HEK293 (cell line): Measurements from ENCODE around the gene VEZT.

Source experiments
- CTCF ChIA-PET: fragments of 350-600 bp; formaldehyde crosslinking; extraction: SDS; loops from one replicate; lab custom pipeline; 2021; ENCODE audit warnings: antibody characterized with exemption; lab: Yijun Ruan, JAX
- POLR2A ChIA-PET: fragments of 300-600 bp; formaldehyde crosslinking; extraction: SDS; loops from one replicate; lab custom pipeline; 2020; ENCODE audit warnings: antibody characterized with exemption, inconsistent platforms; lab: Yijun Ruan, JAX
- H3K27ac ChIP-seq: fragments of 200-500 bp; sonication (Bioruptor generic); 2 replicates; pipeline ENCODE4 v1.5.1; 2014; ENCODE audit warnings: low read depth, low read length, control low read depth, inconsistent platforms; ENCODE audit errors: extremely low read depth
- H3K36me3 ChIP-seq, 2 experiments: fragments of 200-500 bp in 1 of 2; sonication (Bioruptor generic) in 1 of 2; 1 replicate in 1 of 2; 2 replicates in 1 of 2; pipeline ENCODE4 v1.5.1; 2014 to 2017; ENCODE audit warnings: inconsistent platforms in 2 of 2, low read length in 2 of 2; ENCODE audit not compliant: control insufficient read depth in 2 of 2, insufficient read depth in 1 of 2
- H3K4me1 ChIP-seq: fragments of 200-500 bp; sonication (Bioruptor generic); 2 replicates; pipeline ENCODE4 v1.5.1; 2014; ENCODE audit warnings: mild to moderate bottlenecking, low read length, inconsistent platforms; ENCODE audit not compliant: control insufficient read depth, insufficient read depth
- H3K4me3 ChIP-seq: 2 replicates; pipeline ENCODE4 v1.5.1; 2011; ENCODE audit warnings: low read depth, mild to moderate bottlenecking, control low read depth, low read length, moderate library complexity
- H3K9me3 ChIP-seq: fragments of 200-500 bp; sonication (Bioruptor generic); 2 replicates; pipeline ENCODE4 v1.5.1; 2014; ENCODE audit warnings: low read depth, low read length, inconsistent platforms; ENCODE audit not compliant: control insufficient read depth, insufficient read depth
- AEBP2 ChIP-seq: fragments of 450-650 bp; formaldehyde crosslinking; IDR thresholded peaks from 2 replicates; pipeline ENCODE4 v1.5.1; 2016; ENCODE audit warnings: missing biosample characterization, missing genetic modification characterization, borderline replicate concordance
- GLI4 ChIP-seq: fragments of 450-650 bp; formaldehyde crosslinking; IDR thresholded peaks from 2 replicates; pipeline ENCODE4 v1.5.1; 2016; ENCODE audit warnings: missing biosample characterization, missing genetic modification characterization
- KLF10 ChIP-seq: fragments of 450-650 bp; IDR thresholded peaks from 2 replicates; pipeline ENCODE4 v1.5.1; 2018; ENCODE audit warnings: missing biosample characterization, mild to moderate bottlenecking, missing genetic modification characterization
- KLF7 ChIP-seq: fragments of 450-650 bp; formaldehyde crosslinking; IDR thresholded peaks from 2 replicates; pipeline ENCODE4 v1.5.1; 2016; ENCODE audit warnings: missing biosample characterization, missing genetic modification characterization, borderline replicate concordance
- MEIS1 ChIP-seq: sonication (generic); formaldehyde crosslinking; IDR thresholded peaks from 2 replicates; pipeline ENCODE4 v1.8.1; 2022; ENCODE audit warnings: missing genetic modification reagents, mild to moderate bottlenecking, borderline replicate concordance
- SP3 ChIP-seq: fragments of 450-650 bp; formaldehyde crosslinking; IDR thresholded peaks from 2 replicates; pipeline ENCODE4 v1.5.1; 2016; ENCODE audit warnings: missing biosample characterization, missing genetic modification characterization
- WT1 ChIP-seq: fragments of 450-650 bp; formaldehyde crosslinking; IDR thresholded peaks from 2 replicates; pipeline ENCODE4 v1.5.1; 2016; ENCODE audit warnings: missing biosample characterization, missing genetic modification characterization
- YY2 ChIP-seq: fragments of 450-650 bp; formaldehyde crosslinking; IDR thresholded peaks from 2 replicates; pipeline ENCODE4 v1.5.1; 2016; ENCODE audit warnings: missing biosample characterization, missing genetic modification characterization
- ZBTB17 ChIP-seq: fragments of 450-650 bp; formaldehyde crosslinking; IDR thresholded peaks from 2 replicates; pipeline ENCODE4 v1.5.1; 2016; ENCODE audit warnings: missing biosample characterization, missing genetic modification characterization
- ZNF112 ChIP-seq: fragments of 450-650 bp; formaldehyde crosslinking; IDR thresholded peaks from 2 replicates; pipeline ENCODE4 v1.5.0; 2017; ENCODE audit warnings: missing biosample characterization, missing genetic modification characterization
- ZNF114 ChIP-seq: fragments of 450-650 bp; formaldehyde crosslinking; IDR thresholded peaks from 2 replicates; pipeline ENCODE4 v1.5.0; 2017; ENCODE audit warnings: missing biosample characterization, missing genetic modification characterization
- ZNF239 ChIP-seq: fragments of 450-650 bp; formaldehyde crosslinking; IDR thresholded peaks from 2 replicates; pipeline ENCODE4 v1.5.1; 2016; ENCODE audit warnings: missing biosample characterization, missing genetic modification characterization
- ZNF248 ChIP-seq: fragments of 450-650 bp; formaldehyde crosslinking; IDR thresholded peaks from 2 replicates; pipeline ENCODE4 v1.5.1; 2017; ENCODE audit warnings: missing biosample characterization, missing genetic modification characterization
- ZNF266 ChIP-seq: fragments of 450-650 bp; formaldehyde crosslinking; IDR thresholded peaks from 2 replicates; pipeline ENCODE4 v1.5.1; 2016; ENCODE audit warnings: missing biosample characterization, missing genetic modification characterization, low read depth
- ZNF354C ChIP-seq: fragments of 450-650 bp; formaldehyde crosslinking; IDR thresholded peaks from 2 replicates; pipeline ENCODE4 v1.5.1; 2016; ENCODE audit warnings: missing biosample characterization, missing genetic modification characterization, low read depth, borderline replicate concordance
- ZNF426 ChIP-seq: fragments of 450-650 bp; formaldehyde crosslinking; IDR thresholded peaks from 2 replicates; pipeline ENCODE4 v1.5.1; 2017; ENCODE audit warnings: missing biosample characterization, missing genetic modification characterization, mild to moderate bottlenecking, inconsistent platforms, moderate library complexity
- ZNF473 ChIP-seq: fragments of 450-650 bp; formaldehyde crosslinking; IDR thresholded peaks from 2 replicates; pipeline ENCODE4 v1.5.1; 2017; ENCODE audit warnings: missing biosample characterization, missing genetic modification characterization
- ZNF48 ChIP-seq: fragments of 450-650 bp; formaldehyde crosslinking; IDR thresholded peaks from 2 replicates; pipeline ENCODE4 v1.5.1; 2016; ENCODE audit warnings: missing biosample characterization, missing genetic modification characterization
- ZNF510 ChIP-seq: fragments of 450-650 bp; formaldehyde crosslinking; IDR thresholded peaks from 2 replicates; pipeline ENCODE4 v1.5.1; 2018; ENCODE audit warnings: mild to moderate bottlenecking, missing genetic modification characterization, missing biosample characterization; ENCODE audit not compliant: insufficient replicate concordance
- ZNF571 ChIP-seq: fragments of 450-650 bp; formaldehyde crosslinking; IDR thresholded peaks from 2 replicates; pipeline ENCODE4 v1.5.0; 2017; ENCODE audit warnings: missing biosample characterization, missing genetic modification characterization
- ZNF596 ChIP-seq: fragments of 450-650 bp; IDR thresholded peaks from 2 replicates; pipeline ENCODE4 v1.5.0; 2018; ENCODE audit warnings: missing biosample characterization, mild to moderate bottlenecking, missing genetic modification characterization, moderate library complexity
- ZNF610 ChIP-seq: fragments of 450-650 bp; formaldehyde crosslinking; IDR thresholded peaks from 2 replicates; pipeline ENCODE4 v1.5.1; 2016; ENCODE audit warnings: missing biosample characterization, missing genetic modification characterization, borderline replicate concordance
- ZNF792 ChIP-seq: fragments of 450-650 bp; formaldehyde crosslinking; IDR thresholded peaks from 2 replicates; pipeline ENCODE4 v1.5.1; 2016; ENCODE audit warnings: missing biosample characterization, missing genetic modification characterization
- TF ChIP-seq, protein P1 (sequence below): fragments of 450-650 bp; formaldehyde crosslinking; IDR thresholded peaks from 2 replicates; pipeline ENCODE4 v1.5.1; 2016; ENCODE audit warnings: missing biosample characterization, missing genetic modification characterization
- TF ChIP-seq, protein P2 (sequence below): fragments of 450-650 bp; formaldehyde crosslinking; IDR thresholded peaks from 2 replicates; pipeline ENCODE4 v1.5.1; 2016; ENCODE audit warnings: missing biosample characterization, missing genetic modification characterization
- TF ChIP-seq, protein P3 (sequence below): fragments of 450-650 bp; formaldehyde crosslinking; IDR thresholded peaks from 2 replicates; pipeline ENCODE4 v1.5.1; 2016; ENCODE audit warnings: missing biosample characterization, missing genetic modification characterization, low read depth

Gene VEZT

DNA sequence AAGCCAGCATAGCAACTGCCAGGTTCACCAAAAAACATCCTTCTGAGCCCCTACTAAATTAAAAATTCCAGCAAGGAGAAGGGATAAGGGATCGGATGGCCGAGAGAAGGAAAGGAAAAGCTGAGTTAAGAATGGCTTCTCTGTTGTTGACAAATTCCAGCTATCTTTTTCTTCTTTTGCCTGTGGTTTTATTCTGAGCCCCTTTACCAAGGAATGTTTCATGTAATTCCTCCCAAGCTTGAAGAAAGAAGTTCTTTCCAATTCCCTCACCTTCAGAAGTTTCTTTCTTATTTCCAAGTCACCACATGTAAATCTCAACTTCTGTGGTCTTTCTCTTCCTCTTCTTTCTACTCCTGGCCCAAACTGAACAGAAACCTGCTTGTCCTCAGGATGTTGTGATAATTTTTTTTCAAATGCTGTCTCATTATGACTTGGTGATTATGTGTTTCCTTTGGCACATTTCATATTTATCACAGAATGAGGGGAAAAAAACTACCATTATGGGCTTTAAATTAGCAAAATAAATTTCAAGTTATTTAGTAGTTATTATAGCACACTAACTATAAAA lies 40.3 kb upstream of the VEZT start:
- ChIA-PET POLR2A (no interaction called here), CTCF (interaction anchor here (1.1 kb wide), 1 partner anchor 31 kb away, joined by 3 read pairs; no protein-coding TSS in a partner anchor)
- TF ChIP-seq, protein P1, sequence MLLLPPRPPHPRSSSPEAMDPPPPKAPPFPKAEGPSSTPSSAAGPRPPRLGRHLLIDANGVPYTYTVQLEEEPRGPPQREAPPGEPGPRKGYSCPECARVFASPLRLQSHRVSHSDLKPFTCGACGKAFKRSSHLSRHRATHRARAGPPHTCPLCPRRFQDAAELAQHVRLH (tag by site-specific recombination), result no peak
- TF ChIP-seq, protein P2, sequence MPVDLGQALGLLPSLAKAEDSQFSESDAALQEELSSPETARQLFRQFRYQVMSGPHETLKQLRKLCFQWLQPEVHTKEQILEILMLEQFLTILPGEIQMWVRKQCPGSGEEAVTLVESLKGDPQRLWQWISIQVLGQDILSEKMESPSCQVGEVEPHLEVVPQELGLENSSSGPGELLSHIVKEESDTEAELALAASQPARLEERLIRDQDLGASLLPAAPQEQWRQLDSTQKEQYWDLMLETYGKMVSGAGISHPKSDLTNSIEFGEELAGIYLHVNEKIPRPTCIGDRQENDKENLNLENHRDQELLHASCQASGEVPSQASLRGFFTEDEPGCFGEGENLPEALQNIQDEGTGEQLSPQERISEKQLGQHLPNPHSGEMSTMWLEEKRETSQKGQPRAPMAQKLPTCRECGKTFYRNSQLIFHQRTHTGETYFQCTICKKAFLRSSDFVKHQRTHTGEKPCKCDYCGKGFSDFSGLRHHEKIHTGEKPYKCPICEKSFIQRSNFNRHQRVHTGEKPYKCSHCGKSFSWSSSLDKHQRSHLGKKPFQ (tag by site-specific recombination), result no peak
- TF ChIP-seq ZNF610 (no peak), ZNF114 (tag by site-specific recombination) (no peak), KLF10 (tag by site-specific recombination) (no peak), ZNF239 (tag by site-specific recombination) (no peak), ZNF248 (tag by site-specific recombination) (no peak), ZNF354C (tag by site-specific recombination) (no peak)
- H3K4me1 ChIP-seq, result peaks cover 5% of the 10 kb centered on the region; the same call in 1 of the 2 replicates
- no peak overlapping the region for H3K4me3 ChIP-seq
- no peaks in the 10 kb centered on the region for H3K36me3 ChIP-seq
- H3K27ac ChIP-seq, result no peak overlapping the region
- no peaks in the 10 kb centered on the region for H3K9me3 ChIP-seq

DNA sequence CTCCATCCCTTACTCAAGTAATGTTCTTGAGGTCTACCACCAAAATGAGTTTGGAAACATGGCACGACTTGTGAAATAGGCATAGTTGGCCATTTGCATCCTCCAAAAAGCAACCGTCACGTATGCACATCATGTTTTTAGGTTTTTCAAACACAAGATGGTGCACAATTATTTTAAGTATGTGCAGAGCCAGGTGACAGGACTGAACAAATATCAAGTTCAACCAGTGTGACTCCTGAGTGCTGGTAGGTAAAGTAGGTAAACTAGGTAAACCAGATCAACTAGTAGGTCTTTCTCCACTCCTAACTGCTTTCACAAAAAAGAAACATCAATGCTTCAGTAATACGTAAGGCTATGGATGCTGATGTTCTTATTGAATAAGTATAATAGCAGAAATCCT lies 39.5 kb upstream of the VEZT start:
- CTCF ChIA-PET, result interaction anchor here (0.6 kb wide), 1 partner anchor 10 kb away, joined by 4 read pairs; no protein-coding TSS in a partner anchor

More for the DNA sequence above, 39.5 kb upstream of the VEZT start:
- Histone ChIP-seq H3K27ac (no peak overlapping the region), H3K4me1 (peaks cover 5% of the 10 kb centered on the region; the same call in 1 of the 2 replicates), H3K9me3 (no peaks in the 10 kb centered on the region)
- POLR2A ChIA-PET, result no interaction called here
- TF ChIP-seq SP3, result no peak
- TF ChIP-seq ZNF112, result no peak
- no peak for TF ChIP-seq KLF7 (tag by site-specific recombination)
- TF ChIP-seq ZNF571, result no peak
- no peak for TF ChIP-seq ZNF48 (tag by site-specific recombination)
- no peak for TF ChIP-seq MEIS1 (CRISPR knock-in tag)
- TF ChIP-seq ZNF426, result no peak
- TF ChIP-seq ZNF473, result no peak
- TF ChIP-seq, protein P3, sequence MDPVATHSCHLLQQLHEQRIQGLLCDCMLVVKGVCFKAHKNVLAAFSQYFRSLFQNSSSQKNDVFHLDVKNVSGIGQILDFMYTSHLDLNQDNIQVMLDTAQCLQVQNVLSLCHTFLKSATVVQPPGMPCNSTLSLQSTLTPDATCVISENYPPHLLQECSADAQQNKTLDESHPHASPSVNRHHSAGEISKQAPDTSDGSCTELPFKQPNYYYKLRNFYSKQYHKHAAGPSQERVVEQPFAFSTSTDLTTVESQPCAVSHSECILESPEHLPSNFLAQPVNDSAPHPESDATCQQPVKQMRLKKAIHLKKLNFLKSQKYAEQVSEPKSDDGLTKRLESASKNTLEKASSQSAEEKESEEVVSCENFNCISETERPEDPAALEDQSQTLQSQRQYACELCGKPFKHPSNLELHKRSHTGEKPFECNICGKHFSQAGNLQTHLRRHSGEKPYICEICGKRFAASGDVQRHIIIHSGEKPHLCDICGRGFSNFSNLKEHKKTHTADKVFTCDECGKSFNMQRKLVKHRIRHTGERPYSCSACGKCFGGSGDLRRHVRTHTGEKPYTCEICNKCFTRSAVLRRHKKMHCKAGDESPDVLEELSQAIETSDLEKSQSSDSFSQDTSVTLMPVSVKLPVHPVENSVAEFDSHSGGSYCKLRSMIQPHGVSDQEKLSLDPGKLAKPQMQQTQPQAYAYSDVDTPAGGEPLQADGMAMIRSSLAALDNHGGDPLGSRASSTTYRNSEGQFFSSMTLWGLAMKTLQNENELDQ (tag by site-specific recombination), result no peak
- TF ChIP-seq ZNF792, result no peak
- no peak for TF ChIP-seq AEBP2 (tag by site-specific recombination)
- no peak for TF ChIP-seq ZNF266 (tag by site-specific recombination)
- no peak for TF ChIP-seq ZNF510
- no peak for TF ChIP-seq WT1 (tag by site-specific recombination)
- TF ChIP-seq YY2 (tag by site-specific recombination), result no peak
- TF ChIP-seq ZBTB17 (tag by site-specific recombination), result no peak
- TF ChIP-seq GLI4 (tag by site-specific recombination), result no peak
- no peak for TF ChIP-seq ZNF596 (tag by site-specific recombination)
- TF ChIP-seq, all 188 proteins: peak for 0
- Histone ChIP-seq H3K4me3 (no peak overlapping the region), H3K36me3 (no peaks in the 10 kb centered on the region)
